Activated CD8-positive, alpha-beta memory T cell treated with anti-CD3 and anti-CD28 coated beads for 36 hours (primary cell): Measurements from ENCODE around the gene GRAMD4. TPM values are rescaled to one million over a fixed set of nuclear protein-coding genes. Genes with fewer than 3 reads are reported as not detected.

Experiments
- CTCF ChIA-PET: fragments of 350-600 bp; sonication (Branson Sonifier 250); formaldehyde crosslinking; loops from one replicate; lab custom pipeline; 2021; ENCODE audit warnings: antibody characterized with exemption; lab: Charles Lee
- POLR2A ChIA-PET: fragments of 350-600 bp; sonication (Branson Sonifier 250); formaldehyde crosslinking; loops from one replicate; lab custom pipeline; 2021; ENCODE audit warnings: antibody characterized with exemption; lab: Charles Lee
- total RNA-seq, 2 experiments: library from RNA; stranded (reverse); gene quantifications; one replicate each; pipeline ENCODE4 v1.2.3, GENCODE V29; 2021

Gene GRAMD4
- total RNA-seq, 2 experiments from 2014 or later = 31.4 to 36.4 TPM

- ChIA-PET CTCF (no interaction called here), POLR2A (interaction anchor here (0.7 kb wide), 1 partner anchor 292 kb away, joined by 4 read pairs; no protein-coding TSS in a partner anchor)
These were observed 54.7 kb downstream of the GRAMD4 start for GRCh38 chr22:46674906-46675305.

- CTCF ChIA-PET = no interaction called here
These were observed 55.3 kb downstream of the GRAMD4 start for GRCh38 chr22:46675479-46675878.

GRCh38 chr22:46675938-46676337, 55.8 kb downstream of the GRAMD4 start:
- ChIA-PET POLR2A (no interaction called here), CTCF (no interaction called here)

More at GRCh38 chr22:46675479-46675878, 55.3 kb downstream of the GRAMD4 start:
- POLR2A ChIA-PET = interaction anchor here (0.7 kb wide), 1 partner anchor 292 kb away, joined by 4 read pairs; no protein-coding TSS in a partner anchor

GRCh38 chr22:46676479-46676878, 56.3 kb downstream of the GRAMD4 start:
- CTCF ChIA-PET = no interaction called here
- POLR2A ChIA-PET = no interaction called here

GRCh38 chr22:46676881-46677280, 56.7 kb downstream of the GRAMD4 start:
- ChIA-PET CTCF (no interaction called here), POLR2A (no interaction called here)

- ChIA-PET CTCF (no interaction called here), POLR2A (no interaction called here)
These were observed 57.3 kb downstream of the GRAMD4 start for GRCh38 chr22:46677323-46678002.

DNA sequence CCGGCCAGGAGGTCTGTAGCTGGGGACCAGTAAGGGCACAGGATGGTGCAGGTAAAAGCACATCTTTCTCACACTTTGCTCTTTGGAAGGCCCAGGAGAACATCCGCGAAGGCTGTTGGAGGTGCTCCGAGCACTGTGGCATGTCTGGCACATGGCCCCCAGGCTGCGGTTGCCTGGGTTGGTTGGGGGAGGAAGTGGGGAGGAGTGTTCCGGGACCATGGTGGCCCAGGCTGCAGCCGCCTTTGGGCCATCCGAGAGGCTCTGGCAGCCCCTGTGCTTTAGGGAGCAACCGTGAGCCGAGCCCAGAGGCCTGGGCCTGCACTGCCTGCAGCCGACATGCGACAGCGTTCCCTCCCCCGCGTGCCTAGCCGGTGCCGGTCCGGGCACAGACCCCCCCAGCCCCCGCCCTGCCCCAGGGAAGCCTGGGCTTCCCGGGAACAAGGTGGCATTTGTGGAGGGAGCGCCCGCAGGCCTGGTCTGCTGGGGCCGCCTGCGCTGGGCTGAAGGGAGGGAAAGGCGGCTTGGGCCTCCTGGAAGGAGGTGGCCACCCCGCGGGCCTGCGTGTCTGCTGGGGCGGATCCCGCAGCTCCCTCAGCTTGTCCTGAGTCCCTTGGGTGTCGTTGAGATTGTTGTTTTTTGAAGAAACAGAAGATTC, 57.9 kb downstream of the GRAMD4 start:
- ChIA-PET CTCF (no interaction called here), POLR2A (no interaction called here)

DNA sequence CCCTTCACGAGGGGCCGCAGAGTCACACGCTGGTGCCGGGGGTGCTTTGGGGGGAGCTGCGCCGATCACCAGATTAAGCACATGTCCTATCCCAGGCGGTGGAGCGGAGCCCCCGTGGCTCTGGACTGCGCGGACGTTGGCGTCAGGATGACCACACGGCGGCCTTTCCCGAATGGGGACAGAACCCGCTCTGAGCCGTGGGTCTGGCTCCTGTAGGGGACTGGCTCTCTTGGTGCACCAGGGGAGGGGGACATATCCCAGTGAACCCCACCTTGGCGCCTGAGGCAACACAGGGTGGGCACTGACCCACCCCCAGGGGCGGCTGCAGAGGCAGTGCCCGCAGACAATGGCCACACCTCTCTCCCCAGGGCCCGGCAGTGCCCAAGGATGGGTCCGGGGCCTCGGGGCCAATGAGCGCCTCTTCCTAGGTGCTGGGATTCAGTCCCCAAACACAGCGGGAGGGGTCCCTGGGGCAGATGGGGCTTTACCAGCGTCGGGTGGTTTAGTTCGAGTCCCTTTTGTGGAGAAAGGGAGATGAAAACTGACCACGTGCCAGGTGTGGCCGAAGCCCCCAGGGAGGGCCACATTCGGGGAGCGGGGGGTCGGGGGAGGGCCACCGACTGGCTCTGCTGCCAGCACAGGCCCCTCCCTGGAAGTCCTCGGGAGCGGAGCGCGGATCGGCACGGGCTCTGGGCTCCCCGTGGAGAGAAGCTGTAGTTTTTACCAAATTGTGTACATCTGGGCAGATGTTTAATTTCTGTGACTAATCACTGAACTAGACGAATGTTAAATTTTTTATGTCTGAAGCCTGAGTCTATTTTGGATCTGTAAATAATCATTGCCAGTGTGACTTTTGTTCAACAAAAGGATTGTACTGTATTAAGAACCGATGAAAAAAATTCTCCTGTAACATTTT, 58.9 kb downstream of the GRAMD4 start:
- POLR2A ChIA-PET = no interaction called here
- CTCF ChIA-PET = no interaction called here

- ChIA-PET POLR2A (no interaction called here), CTCF (no interaction called here)
These were observed 59.6 kb downstream of the GRAMD4 start for GRCh38 chr22:46679706-46680269.

DNA sequence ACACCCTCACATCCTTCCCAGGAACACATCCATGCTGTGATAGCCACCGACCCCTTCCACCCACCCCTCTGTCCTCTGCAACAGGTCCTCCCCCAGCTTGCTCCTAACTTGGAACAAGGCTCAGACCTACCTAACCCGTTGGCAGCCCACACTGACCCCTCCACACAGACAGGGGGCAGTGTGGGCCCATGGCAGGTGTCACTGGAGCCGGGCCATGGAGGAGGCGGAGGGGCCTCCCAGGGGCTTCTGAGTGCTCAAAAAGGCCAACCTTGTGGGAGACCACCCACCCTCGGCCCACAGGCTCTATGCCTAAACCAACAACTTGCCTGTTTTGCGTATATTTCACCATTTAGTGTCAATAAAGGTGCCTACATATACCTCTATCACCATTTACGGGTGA, 60.8 kb downstream of the GRAMD4 start:
- POLR2A ChIA-PET = no interaction called here

GRCh38 chr22:46682011-46682731, 62.0 kb downstream of the GRAMD4 start:
- ChIA-PET CTCF (interaction anchor here (0.8 to 2.8 kb wide), 2 partner anchors 11 to 118 kb away, joined by 3 to 9 read pairs; no protein-coding TSS in a partner anchor), POLR2A (interaction anchor here (1.1 kb wide), 1 partner anchor 107 kb away, joined by 3 read pairs; no protein-coding TSS in a partner anchor)

More for the DNA sequence above, 60.8 kb downstream of the GRAMD4 start:
- CTCF ChIA-PET = interaction anchor here (2.8 kb wide), 1 partner anchor 117 kb away, joined by 9 read pairs; no protein-coding TSS in a partner anchor

- CTCF ChIA-PET = no interaction called here
These were observed 64.5 kb downstream of the GRAMD4 start for GRCh38 chr22:46684706-46685105.

DNA sequence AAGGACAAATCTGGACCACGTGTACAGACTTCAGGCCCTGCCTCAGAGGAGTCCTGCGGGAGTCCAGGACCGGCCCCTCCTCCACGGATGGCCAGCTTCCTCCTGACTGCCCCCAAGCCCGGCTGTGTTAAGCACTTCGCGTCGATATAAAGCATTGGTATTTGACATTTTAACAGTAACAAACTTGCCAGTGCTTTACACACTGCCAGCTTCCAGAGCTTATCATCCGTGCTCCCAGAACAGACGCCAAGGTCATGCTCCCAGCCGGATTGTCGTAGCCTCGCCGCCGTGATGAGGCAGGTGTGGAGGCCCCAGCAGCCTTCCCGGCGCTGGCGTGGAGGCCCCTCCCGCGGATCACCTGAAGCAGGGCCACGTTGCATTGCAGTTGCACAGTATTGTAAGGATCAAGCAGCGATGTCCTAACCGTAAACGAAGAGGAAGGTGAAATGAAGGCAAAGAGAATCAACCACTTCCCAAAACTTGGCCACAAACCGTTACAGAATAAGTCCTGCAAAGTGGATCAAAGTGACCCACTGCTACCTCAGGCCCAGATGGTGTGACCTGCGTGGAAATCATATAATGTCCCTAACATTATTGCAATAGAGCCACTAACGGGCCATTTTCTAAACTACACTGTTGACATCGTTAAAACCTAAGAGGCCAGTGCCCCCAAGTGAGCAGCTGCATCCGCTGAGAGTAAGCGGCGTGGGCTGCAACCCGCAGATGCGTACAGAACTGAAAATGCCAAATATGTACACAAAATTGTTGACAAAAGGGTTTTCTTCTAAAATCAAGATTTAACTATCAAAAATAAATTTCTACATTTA, 66.2 kb downstream of the GRAMD4 start:
- ChIA-PET CTCF (no interaction called here), POLR2A (no interaction called here)

More at GRCh38 chr22:46684706-46685105, 64.5 kb downstream of the GRAMD4 start:
- POLR2A ChIA-PET = interaction anchor here (0.6 kb wide), 1 partner anchor 13 kb away, joined by 3 read pairs; no protein-coding TSS in a partner anchor

DNA sequence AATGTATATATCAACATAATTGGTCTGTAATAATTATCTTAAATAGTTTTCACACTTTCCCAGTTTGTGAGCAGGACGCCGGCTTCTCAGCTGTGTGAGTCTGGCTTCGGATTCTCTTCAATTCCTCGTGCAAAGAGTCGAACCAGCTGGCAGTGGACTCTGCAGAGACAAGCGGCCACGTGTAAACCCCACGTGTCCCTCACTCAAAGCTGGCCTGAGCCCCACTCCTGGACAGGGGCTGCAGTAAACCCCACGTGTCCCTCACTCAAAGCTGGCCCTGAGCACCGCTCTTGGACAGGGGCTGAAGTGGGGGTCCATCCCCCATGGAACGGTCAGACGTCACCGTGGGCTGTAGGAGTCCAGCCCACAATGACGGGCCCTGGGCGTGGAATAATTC, 66.9 kb downstream of the GRAMD4 start:
- ChIA-PET CTCF (no interaction called here), POLR2A (no interaction called here)

DNA sequence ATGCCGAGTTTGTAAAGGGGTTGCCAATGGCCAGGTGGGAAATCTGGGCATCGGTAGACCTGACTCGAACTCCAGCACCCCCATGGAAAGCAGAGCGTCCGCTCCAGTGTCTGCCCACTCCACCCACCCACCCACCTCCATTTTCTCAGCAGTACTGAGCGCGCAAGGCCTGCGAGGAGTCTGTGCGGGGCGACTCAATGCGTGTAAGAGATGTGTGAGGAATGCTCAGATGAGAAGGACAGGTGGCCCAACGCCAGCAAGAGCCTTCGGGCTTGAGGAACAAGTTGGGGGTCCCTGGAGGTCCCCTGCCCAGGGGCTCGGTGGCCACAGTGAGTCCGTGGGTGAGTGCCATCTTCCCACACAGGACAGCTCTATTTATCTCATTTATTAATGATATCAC, 67.3 kb downstream of the GRAMD4 start:
- ChIA-PET CTCF (no interaction called here), POLR2A (no interaction called here)

DNA sequence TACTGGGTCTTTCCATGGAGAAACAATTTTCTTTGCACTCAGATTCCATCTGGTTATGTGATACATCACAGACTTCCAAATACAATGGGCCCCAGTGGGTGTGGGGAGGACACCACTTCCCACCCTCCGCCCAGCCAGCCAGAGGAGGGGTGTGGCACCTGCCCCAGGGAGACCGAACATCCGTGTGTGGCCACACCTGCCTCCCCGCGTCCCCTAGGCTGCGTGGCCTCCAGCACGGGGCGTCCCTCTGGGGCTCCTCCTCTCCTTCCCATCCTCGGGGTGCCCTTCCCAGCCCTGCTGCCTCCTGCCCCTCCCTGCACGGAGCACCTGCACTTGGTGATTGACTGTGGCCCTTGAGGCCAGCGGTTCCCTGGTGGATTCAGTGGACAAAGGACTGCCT, 68.8 kb downstream of the GRAMD4 start:
- ChIA-PET CTCF (no interaction called here), POLR2A (no interaction called here)

DNA sequence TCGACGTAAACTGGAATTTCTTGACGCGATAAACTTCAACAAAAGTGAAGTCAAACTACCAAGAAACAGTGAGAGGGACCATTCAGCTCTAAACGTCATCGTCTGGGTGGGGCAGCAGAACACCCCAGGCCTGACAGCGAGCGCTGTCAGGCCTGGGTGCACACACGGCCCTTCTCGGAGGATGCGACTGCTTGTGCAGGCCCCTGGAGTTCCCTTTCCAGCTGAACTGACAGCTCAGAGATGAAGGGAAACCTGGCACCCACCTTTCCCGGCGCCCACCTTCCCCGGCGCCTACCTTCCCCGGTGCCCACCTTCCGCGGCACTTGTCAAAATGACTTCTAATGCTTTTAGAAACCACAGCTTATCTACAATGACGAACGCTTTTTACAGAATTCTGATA, 70.0 kb downstream of the GRAMD4 start:
- CTCF ChIA-PET = interaction anchor here (1.0 to 1.4 kb wide), 2 partner anchors 10 to 127 kb away, joined by 3 to 5 read pairs; no protein-coding TSS in a partner anchor
- POLR2A ChIA-PET = no interaction called here

DNA sequence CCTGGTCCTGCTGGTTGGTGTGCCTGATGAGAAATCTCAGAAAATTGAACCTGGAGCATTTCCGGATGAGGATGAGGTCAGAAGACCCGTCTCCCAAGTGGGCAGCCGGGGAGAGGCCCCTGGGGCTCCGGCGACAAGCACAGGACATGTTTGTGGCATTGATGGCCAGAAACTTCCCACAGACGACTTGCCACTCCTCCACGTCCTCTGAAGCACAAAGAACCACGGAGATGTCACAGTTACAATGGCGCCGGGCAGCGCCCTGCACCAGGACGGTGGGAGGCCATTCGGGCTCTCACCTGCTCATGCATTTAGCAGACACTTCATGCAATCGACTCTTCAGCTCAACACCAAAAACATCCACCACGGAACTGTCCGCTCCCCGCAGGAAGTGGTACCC, 71.4 kb downstream of the GRAMD4 start:
- ChIA-PET POLR2A (no interaction called here), CTCF (no interaction called here)
